OCI-LY1 (cell line): ENCODE results near the gene NEXN.

Experiments used
- H2AFZ ChIP-seq: fragments of 200-600 bp; sonication (generic), shearing (Covaris generic); 2 replicates; pipeline ENCODE4 v1.6.0; 2014; ENCODE audit warnings: antibody characterized with exemption, mild to moderate bottlenecking, low read length
- H3F3A ChIP-seq: fragments of 200-600 bp; sonication (generic), shearing (Covaris generic); 2 replicates; pipeline ENCODE4 v1.6.0; 2014; ENCODE audit warnings: mild to moderate bottlenecking, antibody characterized with exemption, low read length, moderate library complexity; ENCODE audit not compliant: insufficient read depth
- H3K27ac ChIP-seq: fragments of 200-600 bp; sonication (generic); 2 replicates; pipeline ENCODE4 v1.5.1; 2014; ENCODE audit warnings: low read length, mixed run types, mild to moderate bottlenecking, low read depth; ENCODE audit not compliant: poor library complexity, severe bottlenecking
- H3K27me3 ChIP-seq: fragments of 200-600 bp; sonication (generic); 2 replicates; pipeline ENCODE4 v1.6.0; 2014; ENCODE audit warnings: antibody characterized with exemption, mild to moderate bottlenecking, low read length, moderate library complexity; ENCODE audit not compliant: insufficient read depth
- H3K36me3 ChIP-seq: fragments of 200-600 bp; sonication (generic); 2 replicates; pipeline ENCODE4 v1.6.1; 2014; ENCODE audit warnings: mild to moderate bottlenecking, antibody characterized with exemption, low read length, moderate library complexity, mixed read lengths; ENCODE audit not compliant: insufficient read depth
- H3K4me1 ChIP-seq: fragments of 200-600 bp; sonication (generic); 2 replicates; pipeline ENCODE4 v1.5.1; 2014; ENCODE audit warnings: mild to moderate bottlenecking, low read length, moderate library complexity; ENCODE audit not compliant: insufficient read depth, severe bottlenecking
- H3K4me2 ChIP-seq: fragments of 200-600 bp; sonication (generic), shearing (Covaris generic); 2 replicates; pipeline ENCODE4 v1.6.1; 2014; ENCODE audit warnings: low read length
- H3K4me3 ChIP-seq: fragments of 200-600 bp; sonication (generic); 2 replicates; pipeline ENCODE4 v1.5.1; 2014; ENCODE audit warnings: low read length, low read depth, mild to moderate bottlenecking, mixed read lengths; ENCODE audit not compliant: poor library complexity, severe bottlenecking
- H3K79me2 ChIP-seq: fragments of 200-600 bp; shearing (Covaris generic); 2 replicates; pipeline ENCODE4 v1.6.1; 2016; ENCODE audit warnings: mixed run types, low read length, mixed read lengths; ENCODE audit not compliant: insufficient read depth
- H3K9ac ChIP-seq: fragments of 200-600 bp; sonication (generic), shearing (Covaris generic); 2 replicates; pipeline ENCODE4 v1.6.1; 2014; ENCODE audit warnings: mild to moderate bottlenecking, low read length, mixed read lengths
- H3K9me2 ChIP-seq: fragments of 200-600 bp; sonication (generic), shearing (Covaris generic); 2 replicates; pipeline ENCODE4 v1.6.1; 2014; ENCODE audit warnings: low read depth, mild to moderate bottlenecking, low read length, mixed read lengths
- H3K9me3 ChIP-seq: fragments of 200-600 bp; shearing (Covaris generic); 2 replicates; pipeline ENCODE4 v1.6.1; 2014; ENCODE audit warnings: low read length, mixed read lengths
- H4K20me1 ChIP-seq: fragments of 200-600 bp; sonication (generic), shearing (Covaris generic); 2 replicates; pipeline ENCODE4 v1.6.0; 2016; ENCODE audit warnings: mild to moderate bottlenecking, low read length; ENCODE audit not compliant: insufficient read depth
- EZH2 ChIP-seq: fragments of 200-600 bp; sonication (generic), shearing (Covaris generic); IDR thresholded peaks from 2 replicates; pipeline ENCODE4 v1.8.0; 2017; ENCODE audit warnings: borderline replicate concordance, mixed run types, mild to moderate bottlenecking, antibody characterized with exemption, low read length, moderate library complexity, mixed read lengths
- TF ChIP-seq, protein P1 (sequence below): fragments of 200-600 bp; sonication (generic), shearing (Covaris generic); IDR thresholded peaks from 2 replicates; pipeline ENCODE4 v1.5.1; 2017; ENCODE audit warnings: mild to moderate bottlenecking, antibody characterized with exemption, low read length, moderate library complexity, mixed read lengths

Gene NEXN

GRCh38 chr1:77846966-77847365 is 41.5 kb upstream of the NEXN start:
- Histone ChIP-seq H3K27me3 (no peaks in the 10 kb centered on the region), H4K20me1 (no peaks in the 10 kb centered on the region), H3K36me3 (peaks cover 13% of the 10 kb centered on the region; the same call in 1 of the 2 replicates), H3K9ac (no peak overlapping the region), H3K9me3 (no peaks in the 10 kb centered on the region), H3K4me2 (peak overlapping the region; percentile 25; the same call in 1 of the 2 replicates), H3F3A (no peaks in the 10 kb centered on the region; the same call in 1 of the 2 replicates), H3K79me2 (no peaks in the 10 kb centered on the region), H2AFZ (no peak overlapping the region), H3K4me1 (peaks cover 17% of the 10 kb centered on the region), H3K27ac (no peak overlapping the region), H3K4me3 (no peak overlapping the region), H3K9me2 (no peaks in the 10 kb centered on the region)
- TF ChIP-seq EZH2: no peak
- TF ChIP-seq, protein P1, sequence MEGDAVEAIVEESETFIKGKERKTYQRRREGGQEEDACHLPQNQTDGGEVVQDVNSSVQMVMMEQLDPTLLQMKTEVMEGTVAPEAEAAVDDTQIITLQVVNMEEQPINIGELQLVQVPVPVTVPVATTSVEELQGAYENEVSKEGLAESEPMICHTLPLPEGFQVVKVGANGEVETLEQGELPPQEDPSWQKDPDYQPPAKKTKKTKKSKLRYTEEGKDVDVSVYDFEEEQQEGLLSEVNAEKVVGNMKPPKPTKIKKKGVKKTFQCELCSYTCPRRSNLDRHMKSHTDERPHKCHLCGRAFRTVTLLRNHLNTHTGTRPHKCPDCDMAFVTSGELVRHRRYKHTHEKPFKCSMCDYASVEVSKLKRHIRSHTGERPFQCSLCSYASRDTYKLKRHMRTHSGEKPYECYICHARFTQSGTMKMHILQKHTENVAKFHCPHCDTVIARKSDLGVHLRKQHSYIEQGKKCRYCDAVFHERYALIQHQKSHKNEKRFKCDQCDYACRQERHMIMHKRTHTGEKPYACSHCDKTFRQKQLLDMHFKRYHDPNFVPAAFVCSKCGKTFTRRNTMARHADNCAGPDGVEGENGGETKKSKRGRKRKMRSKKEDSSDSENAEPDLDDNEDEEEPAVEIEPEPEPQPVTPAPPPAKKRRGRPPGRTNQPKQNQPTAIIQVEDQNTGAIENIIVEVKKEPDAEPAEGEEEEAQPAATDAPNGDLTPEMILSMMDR: no peak

- Histone ChIP-seq H3K36me3 (peaks cover 13% of the 10 kb centered on the region; the same call in 1 of the 2 replicates), H2AFZ (no peak overlapping the region), H3K79me2 (no peaks in the 10 kb centered on the region), H3K4me1 (peaks cover 17% of the 10 kb centered on the region), H3K4me3 (no peak overlapping the region), H3K4me2 (peak overlapping the region; percentile 25; the same call in 1 of the 2 replicates), H3K27me3 (no peaks in the 10 kb centered on the region), H3K9me3 (no peaks in the 10 kb centered on the region), H3K9ac (no peak overlapping the region), H4K20me1 (no peaks in the 10 kb centered on the region), H3K27ac (peak overlapping the region; percentile 24), H3F3A (no peaks in the 10 kb centered on the region; the same call in 1 of the 2 replicates), H3K9me2 (no peaks in the 10 kb centered on the region)
- TF ChIP-seq, protein P1: no peak
- no peak for TF ChIP-seq EZH2
Measured at GRCh38 chr1:77847621-77848080, 40.8 kb upstream of the NEXN start.

GRCh38 chr1:77850082-77850481 is 38.3 kb upstream of the NEXN start:
- no peaks in the 10 kb centered on the region for H4K20me1 ChIP-seq
- H3K9me2 ChIP-seq: no peaks in the 10 kb centered on the region
- H3K9me3 ChIP-seq: no peaks in the 10 kb centered on the region
- no peak overlapping the region for H3K4me2 ChIP-seq
- H3K4me1 ChIP-seq: peaks cover 17% of the 10 kb centered on the region
- TF ChIP-seq, protein P1: no peak
- TF ChIP-seq EZH2: no peak
- no peak overlapping the region for H3K4me3 ChIP-seq
- H3K36me3 ChIP-seq: peaks cover 9% of the 10 kb centered on the region
- no peak overlapping the region for H2AFZ ChIP-seq
- H3K9ac ChIP-seq: no peak overlapping the region
- no peak overlapping the region for H3K27ac ChIP-seq
- no peaks in the 10 kb centered on the region for H3F3A ChIP-seq
- no peaks in the 10 kb centered on the region for H3K27me3 ChIP-seq
- no peaks in the 10 kb centered on the region for H3K79me2 ChIP-seq
